Activated CD4-positive, CD25-positive, alpha-beta regulatory T cell (primary cell): ENCODE data around the gene URI1.
"Not testable (repeated sequence)": the region's sequence is repeated elsewhere in the genome, so short reads cannot be mapped to it uniquely, and the experiment has no call there.

Source experiments
- DNase-seq, 4 experiments: peaks; one replicate each; lab custom pipeline; 2025; lab: John Stamatoyannopoulos, UW

Gene URI1

DNA sequence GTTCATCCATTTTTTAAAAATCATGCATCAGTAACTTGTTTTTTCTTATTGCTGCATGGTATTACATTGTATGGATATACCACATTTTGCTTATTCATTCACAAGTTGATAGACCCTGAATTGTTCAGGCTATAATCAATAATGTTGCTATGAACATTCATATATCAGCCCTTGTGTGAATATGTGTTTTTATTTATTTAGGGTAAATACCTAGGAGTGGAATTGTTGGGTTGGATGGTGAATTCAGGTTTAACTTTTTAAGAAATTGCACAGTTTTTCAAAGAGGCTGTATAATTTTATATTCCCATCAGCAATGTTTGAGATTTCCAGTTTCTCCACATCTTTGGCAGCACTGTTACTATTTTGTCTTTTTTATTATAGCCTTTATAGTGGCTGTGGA is 82.1 kb downstream of the URI1 start:
- no peak for DNase-seq

DNA sequence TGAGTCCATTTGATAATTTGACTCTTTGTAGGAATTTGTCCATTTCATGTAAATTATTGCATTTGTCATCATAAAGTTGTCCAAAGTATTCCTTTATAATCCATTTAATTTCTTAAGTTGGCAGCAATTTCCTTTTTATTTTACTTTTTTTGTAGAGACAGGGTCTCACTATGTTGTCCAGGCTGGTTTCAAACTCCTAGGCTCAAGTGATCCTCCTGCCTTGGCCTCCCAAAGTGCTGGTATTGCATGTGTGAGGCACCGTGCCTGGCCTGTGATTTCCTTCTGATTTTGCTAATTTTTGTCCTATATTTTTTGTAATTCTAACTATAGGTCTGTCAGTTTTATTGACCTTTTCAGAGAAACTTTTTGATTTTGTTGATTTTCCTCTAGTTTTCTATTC is 84.9 kb downstream of the URI1 start:
- DNase-seq = no peak

DNA sequence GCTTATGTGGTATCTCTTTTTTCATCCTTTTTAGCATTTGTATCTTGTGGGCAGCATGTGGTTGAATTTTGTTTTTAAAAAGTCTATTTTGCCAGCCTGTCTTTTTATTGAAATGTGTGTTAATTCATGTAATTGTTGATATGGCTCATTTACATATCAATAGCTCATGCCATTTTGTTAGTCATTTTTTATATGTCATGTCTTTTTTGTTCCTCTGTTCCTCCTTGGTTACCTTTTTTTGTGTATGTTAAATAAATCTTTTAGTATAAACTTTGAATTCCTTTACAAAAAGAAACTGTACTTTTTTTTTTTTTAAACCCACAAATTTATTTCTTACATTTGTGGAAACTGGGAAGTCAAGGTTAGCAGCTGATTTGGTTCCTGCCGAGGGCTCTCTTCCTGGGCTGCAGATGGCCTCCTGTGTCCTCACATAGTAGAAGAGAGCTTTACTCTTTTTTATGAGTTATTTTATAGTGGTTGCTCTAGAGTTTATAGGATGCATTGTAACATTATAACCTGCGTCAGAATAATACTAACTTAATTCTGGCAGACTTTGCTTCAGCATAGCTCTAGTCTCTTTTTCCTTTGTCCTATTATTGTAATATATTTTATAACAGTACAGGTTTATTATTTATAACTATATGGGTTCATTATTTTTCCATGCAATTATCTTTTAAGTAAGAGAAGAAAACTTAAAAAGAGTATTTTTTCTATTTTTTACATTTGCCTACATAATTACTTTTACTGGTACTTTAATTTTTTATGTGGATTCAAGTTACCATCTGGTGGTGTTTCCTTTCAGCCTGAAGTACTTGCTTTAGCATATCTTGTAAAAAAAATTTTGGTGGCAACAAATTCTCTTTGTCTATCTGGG is 86.3 kb downstream of the URI1 start:
- no peak for DNase-seq

DNA sequence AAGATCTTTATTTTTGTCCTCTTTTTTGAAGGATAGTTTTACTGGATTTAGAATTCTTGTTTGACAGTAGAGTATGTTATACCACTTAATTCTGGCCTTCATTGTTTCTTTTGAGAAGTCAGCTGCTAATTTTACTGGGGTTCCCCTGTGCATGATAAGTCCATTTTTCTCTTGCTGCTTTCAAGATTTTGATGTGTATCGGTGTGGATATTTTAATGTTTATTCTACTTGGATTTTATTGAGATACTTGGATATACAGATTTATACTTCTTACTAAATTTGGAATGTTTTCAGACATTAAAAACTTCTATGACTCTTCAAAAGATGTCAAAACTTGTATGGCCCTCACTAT is 86.9 kb downstream of the URI1 start:
- no peak for DNase-seq

DNA sequence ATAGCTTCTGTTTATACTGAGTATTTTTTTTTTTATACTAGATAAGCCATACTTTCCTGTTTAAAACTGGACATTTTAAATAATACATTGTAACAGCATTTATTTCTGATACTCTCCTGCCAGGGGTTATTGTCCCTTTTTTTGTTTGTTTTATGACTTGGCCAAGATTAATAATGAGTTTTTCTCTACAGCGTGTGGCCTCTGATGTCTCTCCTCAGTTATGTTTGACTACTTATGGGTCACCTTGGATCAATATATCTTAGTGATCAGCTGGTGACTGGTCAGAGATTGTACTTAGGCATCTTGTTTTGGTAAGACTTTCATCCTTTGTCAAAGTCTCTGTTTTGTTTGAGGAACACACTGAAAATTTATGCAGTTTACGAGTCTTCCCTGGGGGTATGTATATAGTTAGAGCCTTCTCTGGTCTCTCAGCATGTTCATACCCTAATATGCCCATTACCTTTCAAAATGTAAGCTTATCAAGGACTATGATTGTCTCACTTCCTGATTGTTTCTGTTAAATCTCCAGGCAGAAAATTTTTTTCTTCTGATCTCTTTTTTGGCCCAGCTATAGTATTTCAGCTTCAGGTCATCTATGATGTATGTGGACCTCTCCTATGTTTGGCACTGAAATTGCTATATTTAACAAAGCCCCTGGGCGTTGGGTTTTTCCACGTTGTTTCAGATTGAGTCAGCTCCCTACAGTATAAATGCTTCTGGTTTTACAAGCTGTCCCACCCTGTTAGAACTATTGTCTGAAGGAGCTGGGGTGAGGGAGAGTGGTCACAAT is 87.9 kb downstream of the URI1 start:
- DNase-seq = no peak

DNA sequence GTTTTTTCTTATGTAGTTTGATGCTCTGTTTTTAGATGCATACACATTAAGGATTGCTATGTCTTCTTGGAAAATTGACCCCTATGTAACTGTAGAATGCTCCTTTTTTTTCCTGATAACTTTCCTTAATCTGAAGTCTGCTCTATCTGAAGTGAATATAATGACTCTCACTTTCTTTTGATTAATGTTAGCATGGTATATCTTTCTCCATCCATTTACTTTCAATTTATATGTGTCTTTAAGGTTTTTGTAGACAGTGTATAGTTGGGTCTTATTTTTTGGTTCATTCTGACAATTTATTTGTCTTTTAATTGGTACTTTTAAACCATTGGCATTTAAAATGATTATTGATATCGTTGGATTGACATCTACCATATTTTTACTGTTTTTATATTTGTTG is 92.3 kb downstream of the URI1 start:
- DNase-seq = no peak

DNA sequence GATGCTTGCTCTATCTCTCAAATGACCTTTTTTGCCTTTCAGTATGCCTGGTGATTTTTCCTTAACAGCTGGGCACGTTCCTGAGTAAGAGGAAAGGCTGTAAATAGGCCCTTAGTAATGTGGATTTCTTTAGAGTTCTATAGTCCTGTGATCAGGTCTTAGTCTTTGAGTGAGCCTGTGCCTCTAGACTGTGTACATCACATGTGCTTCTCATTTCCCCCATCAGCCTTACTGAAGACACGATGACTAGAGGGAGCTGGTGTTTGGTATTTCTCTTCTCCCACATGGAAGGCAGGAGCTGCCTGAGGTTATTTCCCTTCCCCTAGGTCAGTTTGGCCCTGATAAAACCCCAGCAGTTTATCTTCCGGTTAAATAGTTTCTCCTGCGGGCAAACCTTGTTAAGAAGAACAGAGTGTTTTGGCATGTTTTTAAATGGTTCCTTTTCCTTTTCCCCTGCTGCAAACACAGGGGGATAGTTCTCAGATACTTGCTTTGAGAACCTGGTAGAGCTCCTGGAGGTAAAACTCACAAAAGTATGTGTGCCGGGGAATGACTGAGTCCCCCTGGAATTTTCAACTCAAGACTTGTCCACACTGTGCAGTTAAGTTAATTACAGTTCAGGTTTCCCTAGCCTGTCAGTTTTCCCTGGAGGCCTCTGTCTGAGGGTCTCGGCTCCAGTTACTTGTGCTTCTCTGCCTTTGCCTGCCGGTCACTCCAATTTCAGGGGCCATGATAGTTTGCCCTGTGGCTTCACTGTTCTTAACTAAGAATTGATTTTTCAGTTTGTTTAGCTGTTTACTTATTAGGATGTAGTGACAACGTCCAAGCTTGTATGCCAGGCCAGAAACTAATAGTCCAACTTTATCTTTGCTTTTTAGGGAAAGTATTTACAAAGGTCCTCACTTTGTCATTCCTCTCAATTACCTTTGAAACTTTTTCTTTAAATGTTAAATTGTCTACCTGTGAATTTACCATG is 94.4 kb downstream of the URI1 start:
- no peak for DNase-seq

DNA sequence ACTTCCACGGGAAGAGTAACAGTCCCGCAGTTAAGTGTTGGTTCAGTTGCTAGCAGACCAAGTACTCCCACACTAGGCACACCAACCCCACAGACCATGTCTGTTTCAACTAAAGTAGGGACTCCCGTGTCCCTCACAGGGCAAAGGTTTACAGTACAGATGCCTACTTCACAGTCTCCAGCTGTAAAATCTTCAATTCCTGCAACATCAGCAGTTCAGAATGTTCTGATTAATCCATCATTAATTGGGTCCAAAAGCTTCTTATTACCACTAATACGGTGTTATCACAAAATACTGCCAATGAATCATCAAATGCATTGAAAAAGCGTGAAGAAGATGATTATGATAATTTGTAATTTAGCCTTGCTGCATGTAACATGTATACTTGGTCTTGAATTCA is 95.8 kb downstream of the URI1 start:
- no peak for DNase-seq

DNA sequence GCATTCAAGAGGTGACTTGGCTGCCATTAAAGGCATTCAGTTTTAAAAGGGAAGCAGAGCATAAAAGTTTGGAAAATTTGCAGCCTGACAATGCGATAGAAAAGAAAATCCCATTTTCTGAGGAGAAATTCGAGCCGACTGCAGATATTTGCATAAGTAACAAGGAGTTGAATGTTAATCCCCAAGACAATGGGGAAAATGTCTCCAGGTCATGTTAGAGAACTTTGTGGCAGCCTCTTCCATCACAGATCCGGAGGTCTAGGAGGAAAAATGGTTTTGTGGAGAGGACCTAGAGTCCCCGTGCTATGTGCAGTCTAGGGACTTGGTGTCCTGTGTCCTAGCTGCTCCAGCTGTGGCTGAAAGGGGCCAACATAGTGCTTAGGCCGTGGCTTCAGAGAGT is 99.9 kb downstream of the URI1 start:
- DNase-seq = not testable (repeated sequence)

DNA sequence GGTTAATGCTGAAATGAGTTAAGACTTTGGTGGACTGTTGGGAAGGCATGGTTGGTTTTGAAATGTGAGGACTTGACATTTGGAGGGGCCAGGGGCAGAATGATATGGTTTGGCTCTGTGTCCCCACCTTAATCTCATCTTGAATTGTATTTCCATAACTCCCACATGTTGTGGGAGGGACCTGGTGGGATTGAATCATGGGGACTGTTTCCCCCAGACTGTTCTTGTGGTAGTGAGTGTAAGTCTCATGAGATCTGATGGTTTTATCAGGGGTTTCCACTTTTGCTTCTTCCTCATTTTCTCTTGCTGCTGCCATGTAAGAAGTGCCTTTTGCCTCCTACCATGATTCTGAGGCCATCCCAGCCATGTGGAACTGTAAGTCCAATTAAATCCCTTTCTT is 101.0 kb downstream of the URI1 start:
- not testable (repeated sequence) for DNase-seq

DNA sequence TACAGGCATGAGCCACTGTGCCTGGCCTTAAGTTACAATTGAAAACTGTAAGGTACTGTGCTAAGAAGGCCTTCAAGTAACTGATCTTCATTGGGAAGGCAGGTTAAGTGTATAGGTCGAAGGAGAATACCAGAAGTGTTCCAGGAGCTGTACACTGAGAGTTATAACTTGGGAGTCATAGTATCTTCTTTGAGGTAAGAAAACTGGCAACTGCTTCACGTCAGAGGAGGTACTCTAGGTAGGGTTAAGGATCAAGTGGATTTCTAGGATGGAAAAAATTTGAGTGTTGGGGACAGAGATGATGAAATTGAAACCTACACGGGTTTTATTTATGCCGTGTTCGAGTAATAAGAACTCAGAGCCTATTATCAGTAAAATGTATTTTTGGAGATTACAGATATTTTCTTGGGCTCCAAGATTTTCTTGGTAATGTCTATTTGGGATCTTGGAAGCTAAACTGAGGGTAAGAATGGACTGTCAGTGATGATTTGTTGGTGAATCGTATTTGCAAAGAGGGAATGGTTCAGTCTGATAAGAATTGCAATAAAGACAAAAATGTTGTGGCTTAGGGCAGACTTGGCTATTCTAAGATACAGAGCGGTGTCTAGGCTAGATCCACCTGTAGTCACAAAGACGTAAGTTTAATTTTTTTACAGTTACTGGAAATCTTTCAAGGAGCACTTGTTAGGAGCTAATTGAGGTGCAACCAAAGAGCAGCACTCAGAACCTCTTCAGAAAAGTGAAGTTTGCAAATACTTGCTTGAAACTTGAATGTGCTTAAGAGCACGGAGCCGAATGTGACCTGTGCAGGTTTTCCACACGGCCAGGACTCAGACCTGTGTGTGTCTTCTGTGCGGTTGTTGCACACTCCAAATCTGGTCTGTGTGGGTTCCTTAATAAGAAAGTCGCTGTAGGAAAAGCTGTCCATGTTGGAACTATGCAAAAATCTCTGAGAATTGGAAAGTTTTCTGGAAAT is 102.5 kb downstream of the URI1 start:
- no peak for DNase-seq

DNA sequence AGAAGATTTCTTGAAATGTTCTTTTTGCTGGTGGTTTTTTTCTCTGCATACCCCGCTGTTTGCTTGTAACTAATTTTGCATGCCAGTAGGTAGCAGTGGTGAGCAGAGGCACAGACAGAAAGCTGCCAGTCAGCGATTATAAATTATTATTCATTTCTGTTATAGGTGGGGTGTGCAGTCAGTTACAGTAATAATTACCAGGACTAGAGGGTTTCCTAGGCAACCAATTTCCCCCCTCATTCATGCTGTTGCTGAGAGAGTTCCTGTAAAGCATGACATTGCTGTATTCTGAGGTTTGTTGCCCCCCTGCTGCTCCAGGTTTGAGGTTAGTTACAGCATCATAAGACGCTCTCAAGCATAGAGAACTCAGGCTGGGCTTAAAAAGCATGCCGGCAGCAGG is 104.5 kb downstream of the URI1 start:
- DNase-seq = no peak

DNA sequence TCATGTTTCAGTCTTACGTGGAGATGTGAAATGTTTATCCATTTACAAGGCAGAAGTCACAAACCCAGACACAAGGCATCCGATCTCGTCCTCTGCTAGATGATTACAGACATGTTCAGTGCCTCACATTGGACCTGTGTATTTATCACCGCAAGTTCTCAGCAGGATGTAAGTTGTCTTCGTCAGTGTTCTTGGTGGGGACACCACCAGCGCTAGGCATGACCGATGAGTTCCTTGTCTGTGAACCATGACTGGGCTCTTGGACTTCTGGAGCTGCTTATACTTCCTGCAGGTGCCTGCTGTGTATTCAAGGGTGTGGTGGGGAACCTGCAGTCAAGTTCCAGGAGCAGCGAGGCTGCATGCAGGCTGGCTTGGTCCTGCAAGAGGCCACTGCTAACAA is 105.4 kb downstream of the URI1 start:
- no peak for DNase-seq

DNA sequence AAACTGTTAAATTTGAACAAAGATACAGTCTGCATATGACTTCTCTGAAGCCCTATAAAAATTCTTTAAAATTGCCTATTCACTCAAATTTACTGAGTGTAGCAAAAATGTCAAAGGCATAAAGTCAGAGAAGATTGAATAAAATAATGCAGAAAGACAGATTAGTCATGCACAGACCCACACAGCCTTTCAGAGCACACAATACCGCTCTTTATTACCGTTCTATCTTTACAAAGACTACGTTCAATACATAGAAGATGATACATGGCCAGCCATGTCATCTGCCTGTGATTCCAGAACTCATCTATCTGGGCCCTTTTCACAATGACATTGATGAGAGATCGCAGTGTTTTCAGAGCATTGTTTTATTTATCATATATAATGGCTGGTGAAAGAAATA is 107.2 kb downstream of the URI1 start:
- DNase-seq = no peak

DNA sequence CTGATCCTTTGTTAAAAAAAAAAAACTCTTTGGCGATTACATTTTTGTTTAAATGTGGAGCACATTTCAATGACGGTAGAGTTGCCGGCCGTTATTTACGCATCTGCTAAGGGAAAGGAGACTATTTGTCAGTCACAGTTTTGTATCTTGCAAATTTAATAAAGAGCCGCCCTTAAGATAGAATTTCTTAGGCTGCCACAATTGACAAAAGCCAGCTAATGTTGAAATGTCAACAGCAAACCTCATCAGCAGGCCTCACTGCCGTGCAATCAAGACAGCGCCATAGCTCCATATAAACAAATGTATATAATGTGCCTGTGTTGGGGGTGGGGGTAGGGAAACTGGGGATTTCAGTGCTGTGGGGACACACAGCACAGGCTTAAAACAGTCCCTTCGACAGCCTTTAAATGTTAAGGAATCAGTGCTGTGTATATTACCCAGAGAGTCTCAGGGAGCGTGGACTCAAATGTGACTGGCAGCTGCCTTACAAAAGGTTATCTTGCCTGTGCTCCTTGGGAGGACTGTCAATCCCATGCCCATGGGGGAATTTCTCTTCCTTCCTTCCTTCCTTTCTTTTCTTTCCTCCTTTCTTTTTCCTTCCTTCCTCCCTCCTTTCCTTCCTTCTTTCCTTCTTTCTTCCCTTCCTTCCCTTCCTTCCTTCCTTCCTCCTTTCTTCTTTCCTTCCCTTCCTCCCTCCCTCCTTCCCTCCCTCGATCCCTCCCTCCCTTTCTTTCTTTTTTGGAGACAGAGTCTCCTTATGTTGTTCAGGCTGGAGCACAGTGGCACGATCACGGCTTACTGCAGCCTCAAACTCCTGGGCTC is 108.0 kb downstream of the URI1 start:
- DNase-seq = no peak

DNA sequence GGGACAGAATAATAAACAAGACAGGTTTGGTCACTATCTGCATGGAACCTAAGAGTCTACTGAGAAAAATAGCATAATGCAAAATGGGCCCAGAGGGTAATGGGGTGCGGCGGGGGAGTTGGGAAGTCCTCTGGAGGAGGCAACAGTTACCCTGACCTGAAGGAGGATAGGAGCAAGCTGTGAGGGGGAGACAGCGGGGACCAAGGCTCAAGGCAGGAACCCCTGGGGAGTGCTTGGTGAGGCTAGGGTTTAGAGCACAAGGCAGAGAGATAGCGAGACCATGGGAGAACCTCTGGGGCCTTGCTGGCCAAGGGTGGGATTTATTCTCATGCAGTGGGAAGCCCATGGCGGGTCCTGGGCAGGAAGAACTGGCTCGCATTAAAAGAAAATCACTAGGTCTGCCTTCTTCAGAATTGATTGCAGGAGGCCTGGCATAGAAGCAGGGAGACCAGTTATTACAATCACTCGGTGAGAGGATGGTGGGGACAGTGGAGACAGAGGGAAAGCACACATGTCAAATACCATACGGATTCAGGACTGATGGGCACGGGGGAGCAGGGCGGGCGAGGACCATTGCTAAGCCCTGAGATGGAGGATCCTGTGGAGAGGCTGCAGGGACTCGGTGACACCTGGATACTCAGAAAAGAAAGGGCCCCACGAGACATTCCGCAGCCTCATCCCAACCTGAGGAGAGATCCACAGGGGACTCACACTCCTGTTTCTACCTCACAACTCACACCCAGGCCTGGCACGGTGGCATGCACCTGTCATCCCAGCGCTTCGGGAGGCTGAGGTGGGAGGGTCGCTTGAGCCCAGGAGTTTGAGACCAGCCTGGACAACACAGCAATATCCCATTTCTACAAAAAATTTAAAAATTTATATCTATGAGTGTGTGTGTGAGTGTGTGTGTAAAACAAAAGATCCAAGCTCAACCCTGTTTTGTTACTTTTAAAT is 110.4 kb downstream of the URI1 start:
- no peak for DNase-seq

DNA sequence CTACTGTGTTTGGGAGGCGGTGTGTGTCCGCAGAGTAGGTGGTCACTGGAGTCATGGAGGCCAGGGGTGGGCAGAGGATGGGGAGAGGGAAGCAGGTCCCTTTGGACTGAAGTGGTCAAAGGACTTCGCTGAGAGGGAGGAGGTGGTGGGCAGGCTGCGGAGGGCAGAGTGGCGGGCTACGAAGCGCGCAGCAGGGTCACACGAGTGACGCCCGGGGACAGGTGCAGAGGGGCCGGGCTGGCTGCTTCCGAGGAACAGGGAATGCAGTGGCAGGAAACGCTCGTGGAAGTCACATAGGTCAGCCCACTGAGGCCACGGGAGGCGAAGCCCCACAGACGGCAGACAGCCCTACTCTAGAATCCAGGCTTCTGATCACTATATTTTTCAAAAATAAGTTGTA is 111.5 kb downstream of the URI1 start:
- no peak for DNase-seq

DNA sequence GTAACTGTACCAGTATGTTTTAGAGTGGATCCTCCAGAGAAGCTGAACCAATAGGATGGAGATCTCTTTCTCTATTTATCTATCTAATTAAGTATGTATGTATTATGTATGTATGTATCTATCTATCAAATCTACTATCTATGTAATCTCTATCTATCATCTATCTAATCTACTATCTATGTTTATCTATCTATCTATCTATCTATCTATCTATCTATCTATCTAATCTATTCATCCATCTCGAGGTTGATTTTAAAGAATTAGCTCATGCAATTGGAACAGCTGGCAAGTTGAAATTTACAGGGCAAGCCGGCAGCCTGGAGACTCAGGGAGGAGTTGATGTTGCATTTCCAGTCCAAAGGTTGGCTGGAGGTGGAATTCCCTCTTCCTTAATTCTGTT is 112.2 kb downstream of the URI1 start:
- no peak for DNase-seq

DNA sequence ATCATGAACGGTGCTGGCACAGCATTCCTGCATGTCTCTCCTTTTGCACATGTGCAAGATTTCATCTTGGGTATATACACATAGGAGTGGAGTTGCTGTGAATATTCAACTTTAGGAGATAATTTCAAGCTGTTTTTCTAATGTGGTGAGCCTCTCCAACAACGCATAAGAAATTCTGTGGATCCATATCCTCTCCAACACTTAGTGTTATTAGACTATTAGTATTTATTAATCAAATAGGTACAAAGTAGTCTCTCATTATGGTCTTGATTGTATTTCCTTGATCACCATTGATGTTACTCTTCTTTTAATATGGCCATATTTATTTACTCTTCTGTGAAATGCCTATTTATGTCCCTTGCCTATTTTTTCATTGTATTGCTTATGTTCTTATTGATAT is 114.5 kb downstream of the URI1 start:
- no peak for DNase-seq
